Stimulated activated CD4-positive, alpha-beta T cell treated with anti-CD3 and anti-CD28 coated beads, Interleukin-12 subunit alpha, Interleukin-12 subunit beta, amount 100 ng/mL, for 48 hours (primary cell): Measurements from ENCODE around the gene LIN28B.
"Not testable (repeated sequence)": the region's sequence is repeated elsewhere in the genome, so short reads cannot be mapped to it uniquely, and the experiment has no call there.

Source experiments
- DNase-seq, 3 donors: peaks; one replicate each; pipeline ENCODE4 v3.0.0-alpha.2; 2020; ENCODE audit warnings: low read depth in 2 of 3, low spot score in 1 of 3

The LIN28B gene

GRCh38 chr6:104956731-104957294 lies at the start of gene LIN28B:
Gene LIN28B, plus strand, starts transcription at chr6:104957107. Its CDS starts 144 bp downstream, at chr6:104957251.
- DNase-seq = no peak

GRCh38 chr6:104908031-104908887 lies 48.6 kb upstream of the LIN28B start:
- no peak for DNase-seq

- DNase-seq = no peak
Observed at GRCh38 chr6:104908888-104909525, 47.9 kb upstream of the LIN28B start.

- no peak for DNase-seq
Observed at GRCh38 chr6:104921896-104922295, 35.0 kb upstream of the LIN28B start.

- DNase-seq = no peak
Observed at GRCh38 chr6:104928141-104928540, 28.8 kb upstream of the LIN28B start.

GRCh38 chr6:104929353-104929752 lies 27.6 kb upstream of the LIN28B start:
- no peak for DNase-seq

GRCh38 chr6:104930939-104931338 lies 26.0 kb upstream of the LIN28B start:
- no peak for DNase-seq

- no peak for DNase-seq
Observed at GRCh38 chr6:104936766-104937535, 20.0 kb upstream of the LIN28B start.

- DNase-seq = no peak
Observed at GRCh38 chr6:104940238-104940892, 16.5 kb upstream of the LIN28B start.

GRCh38 chr6:104940893-104941728 lies 15.8 kb upstream of the LIN28B start:
- peak in 2 of 3 donors; percentile 30 to 34 for DNase-seq

- DNase-seq = no peak
Observed at GRCh38 chr6:104941729-104942091, 15.2 kb upstream of the LIN28B start.

- DNase-seq = no peak
Observed at GRCh38 chr6:104943781-104944180, 13.1 kb upstream of the LIN28B start.

GRCh38 chr6:104949206-104949605 lies 7.7 kb upstream of the LIN28B start:
- no peak for DNase-seq

GRCh38 chr6:104951677-104952076 lies 5.2 kb upstream of the LIN28B start:
- no peak for DNase-seq

- DNase-seq = no peak
Observed at GRCh38 chr6:104952911-104953399, 4.0 kb upstream of the LIN28B start.

- DNase-seq = not testable (repeated sequence)
Observed at GRCh38 chr6:104953400-104954189, 3.3 kb upstream of the LIN28B start.

GRCh38 chr6:104954190-104954797 lies 2.6 kb upstream of the LIN28B start:
- DNase-seq = no peak

- DNase-seq = no peak
Observed at GRCh38 chr6:104955491-104955890, 1.4 kb upstream of the LIN28B start.
